Fibroblast of lung (primary cell): ENCODE data around the gene PLCB2. TPM values are rescaled to one million over a fixed set of nuclear protein-coding genes. Genes with fewer than 3 reads are reported as not detected.

Source experiments
- DNase-seq, 2 donors: peaks; one replicate each; pipeline versions ENCODE4 v3.0.0 to v3.0.0-alpha.2; 2010; ENCODE audit warnings: low read depth in 2 of 2
- H2AFZ ChIP-seq: 2 replicates; pipeline ENCODE4 v1.5.1; 2012; ENCODE audit warnings: low read length, control low read depth, inconsistent platforms
- H3K27ac ChIP-seq: 2 replicates; pipeline ENCODE4 v1.5.1; 2011; ENCODE audit warnings: low read length, control low read depth; ENCODE audit not compliant: insufficient read depth
- H3K27me3 ChIP-seq: 2 replicates; pipeline ENCODE4 v1.5.1; 2011; ENCODE audit warnings: mild to moderate bottlenecking, low read length; ENCODE audit not compliant: control insufficient read depth, insufficient read depth
- H3K36me3 ChIP-seq: 2 replicates; pipeline ENCODE4 v1.5.1; 2011; ENCODE audit warnings: low read length; ENCODE audit not compliant: control insufficient read depth, insufficient read depth
- H3K4me1 ChIP-seq: 2 replicates; pipeline ENCODE4 v1.5.1; 2011; ENCODE audit warnings: low read length; ENCODE audit not compliant: control insufficient read depth, insufficient read depth; ENCODE audit errors: extremely low read depth
- H3K4me2 ChIP-seq: 2 replicates; pipeline ENCODE4 v1.5.1; 2011; ENCODE audit warnings: low read length, control low read depth; ENCODE audit not compliant: insufficient read depth; ENCODE audit errors: extremely low read depth
- H3K4me3 ChIP-seq, 4 experiments: fragments of 200-600 bp in 1 of 4; sonication (generic) in 1 of 4; replicated peaks in 1 of 4; 2 replicates each; pipeline ENCODE4 v1.5.1; 2011 to 2016; ENCODE audit warnings: low read length in 4 of 4, low read depth in 3 of 4, mild to moderate bottlenecking in 3 of 4, control low read depth in 2 of 4, inconsistent platforms in 1 of 4, mixed read lengths in 1 of 4; ENCODE audit not compliant: insufficient read depth in 1 of 4; ENCODE audit errors: control extremely low read depth in 1 of 4
- H3K79me2 ChIP-seq: 2 replicates; pipeline ENCODE4 v1.5.1; 2012; ENCODE audit warnings: mild to moderate bottlenecking, low read length, inconsistent platforms; ENCODE audit not compliant: control insufficient read depth, insufficient read depth
- H3K9ac ChIP-seq: 2 replicates; pipeline ENCODE4 v1.5.1; 2011; ENCODE audit warnings: mild to moderate bottlenecking, low read length, control low read depth; ENCODE audit not compliant: insufficient read depth
- H3K9me3 ChIP-seq: 2 replicates; pipeline ENCODE4 v1.5.1; 2012; ENCODE audit warnings: low read depth, low read length; ENCODE audit not compliant: control insufficient read depth, insufficient read depth
- H4K20me1 ChIP-seq: 2 replicates; pipeline ENCODE4 v1.5.1; 2011; ENCODE audit warnings: low read length; ENCODE audit not compliant: control insufficient read depth, insufficient read depth; ENCODE audit errors: extremely low read depth
- EZH2 ChIP-seq: IDR thresholded peaks from 2 replicates; pipeline ENCODE4 v1.5.1; 2012; ENCODE audit warnings: low read length, control low read depth, mild to moderate bottlenecking; ENCODE audit errors: missing control alignments
- polyA plus RNA-seq, 2 donors: library from polyadenylated mRNA; depleted of rRNA in 1 of 2; stranded (reverse) in 1 of 2; unstranded in 1 of 2; fragments of >200 nt; gene quantifications; 2 replicates each; pipeline ENCODE4 v1.2.1, GENCODE V29; 2011 to 2012; ENCODE audit warnings: missing spikeins in 1 of 2
- total RNA-seq: library from RNA; depleted of rRNA; stranded (reverse); fragments of >200 nt; gene quantifications from 2 replicates; pipeline ENCODE4 v1.2.1, GENCODE V29; 2014
- TF ChIP-seq, protein P1 (sequence below), 2 donors: IDR thresholded peaks in 1 of 2; conservative IDR thresholded peaks in 1 of 2; 1 replicate in 1 of 2; 2 replicates in 1 of 2; pipeline ENCODE4 v1.5.1; 2011 to 2012; ENCODE audit warnings: low read length in 2 of 2, control low read depth in 1 of 2, inconsistent platforms in 1 of 2, low read depth in 1 of 2, mild to moderate bottlenecking in 1 of 2

Gene PLCB2
- total and polyA plus RNA-seq, 2 donors (not counting 1 experiment from before 2014, with no cell fraction given): under 0.01 to 0.40 TPM

DNA sequence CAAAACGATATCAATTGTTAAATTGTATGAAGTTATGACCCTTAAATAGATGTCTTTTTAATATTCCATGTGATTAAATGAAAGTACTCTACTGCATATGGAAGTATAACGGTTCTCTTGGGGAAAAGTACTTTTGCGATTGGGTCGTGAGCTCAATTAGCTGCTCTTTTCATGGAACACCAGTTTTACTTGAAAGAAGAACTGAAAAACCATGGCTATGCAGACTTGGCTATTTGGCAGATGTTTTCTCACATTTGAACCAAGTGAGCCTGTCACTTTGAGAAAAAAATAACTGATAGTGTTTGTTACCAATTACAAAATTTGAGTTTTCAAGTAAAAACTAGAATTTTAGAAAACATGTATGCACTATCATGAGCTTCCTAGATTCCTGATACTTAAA, 9.8 kb upstream of the PLCB2 start:
- Histone ChIP-seq H3K9ac (no peak overlapping the region), H3K4me3 (no peak overlapping the region), H3K27ac (no peak overlapping the region), H3K36me3 (no peaks in the 10 kb centered on the region), H3K79me2 (no peaks in the 10 kb centered on the region), H3K4me2 (no peak overlapping the region), H2AFZ (no peak overlapping the region), H3K9me3 (no peaks in the 10 kb centered on the region), H4K20me1 (no peaks in the 10 kb centered on the region), H3K27me3 (peaks cover 7% of the 10 kb centered on the region), H3K4me1 (peaks cover 4% of the 10 kb centered on the region)
- no peak for TF ChIP-seq EZH2
- TF ChIP-seq, protein P1, sequence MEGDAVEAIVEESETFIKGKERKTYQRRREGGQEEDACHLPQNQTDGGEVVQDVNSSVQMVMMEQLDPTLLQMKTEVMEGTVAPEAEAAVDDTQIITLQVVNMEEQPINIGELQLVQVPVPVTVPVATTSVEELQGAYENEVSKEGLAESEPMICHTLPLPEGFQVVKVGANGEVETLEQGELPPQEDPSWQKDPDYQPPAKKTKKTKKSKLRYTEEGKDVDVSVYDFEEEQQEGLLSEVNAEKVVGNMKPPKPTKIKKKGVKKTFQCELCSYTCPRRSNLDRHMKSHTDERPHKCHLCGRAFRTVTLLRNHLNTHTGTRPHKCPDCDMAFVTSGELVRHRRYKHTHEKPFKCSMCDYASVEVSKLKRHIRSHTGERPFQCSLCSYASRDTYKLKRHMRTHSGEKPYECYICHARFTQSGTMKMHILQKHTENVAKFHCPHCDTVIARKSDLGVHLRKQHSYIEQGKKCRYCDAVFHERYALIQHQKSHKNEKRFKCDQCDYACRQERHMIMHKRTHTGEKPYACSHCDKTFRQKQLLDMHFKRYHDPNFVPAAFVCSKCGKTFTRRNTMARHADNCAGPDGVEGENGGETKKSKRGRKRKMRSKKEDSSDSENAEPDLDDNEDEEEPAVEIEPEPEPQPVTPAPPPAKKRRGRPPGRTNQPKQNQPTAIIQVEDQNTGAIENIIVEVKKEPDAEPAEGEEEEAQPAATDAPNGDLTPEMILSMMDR (conservative IDR thresholded peaks at IDR 0.05 in 1 of 2, IDR thresholded peaks at IDR 0.05 in 1 of 2; ENCODE audit: low read depth in 1 of 2, low read length in 2 of 2): no peak
- DNase-seq: no peak

DNA sequence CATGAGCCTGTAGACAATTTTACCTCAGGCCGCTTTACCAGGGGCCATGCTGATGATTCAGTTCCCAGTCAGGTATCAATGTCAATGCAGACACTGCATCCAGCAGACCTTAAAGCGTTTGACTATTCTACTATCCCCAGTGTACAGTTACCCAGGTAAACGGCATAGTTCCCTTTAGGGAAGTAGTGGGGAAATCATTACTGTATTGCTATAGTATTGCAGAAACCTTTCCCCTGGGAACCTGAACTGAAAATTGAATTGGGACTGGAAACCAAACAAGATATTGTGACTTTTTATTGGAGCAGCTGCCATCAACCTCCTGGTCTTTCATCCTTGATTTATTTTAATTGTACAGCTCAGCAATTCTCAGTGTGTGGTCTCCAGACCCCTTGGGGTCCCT, 9.2 kb upstream of the PLCB2 start:
- DNase-seq: no peak
- no peak overlapping the region for H3K27ac ChIP-seq
- no peak overlapping the region for H3K9ac ChIP-seq
- H2AFZ ChIP-seq: no peak overlapping the region
- H3K79me2 ChIP-seq: no peaks in the 10 kb centered on the region
- peaks cover 2% of the 10 kb centered on the region for H3K4me1 ChIP-seq
- no peaks in the 10 kb centered on the region for H3K36me3 ChIP-seq
- no peak for TF ChIP-seq EZH2
- TF ChIP-seq, protein P1 (conservative IDR thresholded peaks at IDR 0.05 in 1 of 2, IDR thresholded peaks at IDR 0.05 in 1 of 2; ENCODE audit: low read depth in 1 of 2, low read length in 2 of 2): no peak
- H3K27me3 ChIP-seq: peaks cover 10% of the 10 kb centered on the region
- H3K4me2 ChIP-seq: no peak overlapping the region
- H3K9me3 ChIP-seq: no peaks in the 10 kb centered on the region
- no peak overlapping the region for H3K4me3 ChIP-seq
- H4K20me1 ChIP-seq: no peaks in the 10 kb centered on the region

DNA sequence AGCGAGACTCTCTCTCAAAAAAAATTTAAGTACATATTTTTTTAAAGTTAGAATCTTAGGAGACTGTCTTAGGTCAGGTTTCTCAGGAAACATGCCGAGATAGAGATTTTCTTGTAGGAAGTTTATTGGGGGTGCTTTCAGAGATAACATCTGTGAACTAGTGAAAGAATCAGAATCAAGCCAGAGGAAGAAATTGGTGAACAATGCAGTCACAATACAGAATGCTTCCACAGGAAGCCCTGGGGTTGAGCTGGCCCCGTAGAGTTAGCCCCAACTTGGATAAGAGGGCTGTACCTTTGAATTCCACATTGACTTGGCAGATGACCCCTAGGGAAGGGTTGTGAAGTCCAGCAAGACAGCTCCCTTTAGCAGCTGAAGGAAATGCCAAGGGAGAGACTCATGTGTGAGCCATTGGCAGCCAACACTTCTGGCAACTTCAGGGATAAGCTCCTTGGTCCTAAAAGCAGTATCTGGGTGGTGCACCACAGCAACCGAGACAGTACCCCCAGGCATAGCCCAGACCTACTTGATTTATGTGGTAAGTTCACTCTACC, 7.1 kb upstream of the PLCB2 start:
- H3K36me3 ChIP-seq: no peaks in the 10 kb centered on the region
- H2AFZ ChIP-seq: no peak overlapping the region
- H3K27ac ChIP-seq: no peak overlapping the region
- no peak overlapping the region for H3K4me3 ChIP-seq
- H3K4me1 ChIP-seq: peaks cover 2% of the 10 kb centered on the region
- TF ChIP-seq EZH2: no peak
- TF ChIP-seq, protein P1 (conservative IDR thresholded peaks at IDR 0.05 in 1 of 2, IDR thresholded peaks at IDR 0.05 in 1 of 2; ENCODE audit: low read depth in 1 of 2, low read length in 2 of 2): no peak
- H3K79me2 ChIP-seq: no peaks in the 10 kb centered on the region
- no peak overlapping the region for H3K4me2 ChIP-seq
- peaks cover 22% of the 10 kb centered on the region for H3K27me3 ChIP-seq
- H3K9me3 ChIP-seq: no peaks in the 10 kb centered on the region
- H4K20me1 ChIP-seq: no peaks in the 10 kb centered on the region
- H3K9ac ChIP-seq: no peak overlapping the region
- DNase-seq: peak in 1 of 2 donors; percentile 47
